ENCODE data around the gene GARIN3. TPM values are rescaled to one million over a fixed set of nuclear protein-coding genes. Genes with fewer than 3 reads are reported as not detected.
"Not testable (repeated sequence)": the region's sequence is repeated elsewhere in the genome, so short reads cannot be mapped to it uniquely, and the experiment has no call there.

GARIN3 gene
- total and polyA plus RNA-seq, 2 donors (not counting 1 experiment from before 2014, with no cell fraction given): not detected

DNA sequence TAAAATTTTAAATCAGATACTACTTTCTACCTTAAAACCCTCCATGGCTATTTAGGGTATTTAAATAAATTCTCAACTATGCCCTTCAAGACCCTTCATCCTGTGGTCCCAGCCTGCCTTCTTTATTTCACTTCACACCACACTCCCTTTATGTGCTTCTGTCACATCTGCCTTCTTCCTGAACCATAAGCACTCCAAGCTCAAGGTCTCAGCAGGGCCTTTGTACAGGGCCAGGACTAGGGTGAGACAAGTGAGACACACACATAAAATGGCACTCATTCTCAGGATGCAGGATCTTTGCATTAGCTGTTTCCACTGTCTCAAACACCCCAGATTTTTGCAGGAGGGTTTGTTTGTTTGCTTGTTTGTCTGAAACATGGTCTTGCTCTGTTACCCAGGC lies 22.2 kb upstream of the GARIN3 start:
- no peaks in the 10 kb centered on the region for H3K9me3 ChIP-seq (ENCODE audit: control insufficient read depth, insufficient read depth, low read depth, low read length)
- no peak overlapping the region for H3K4me3 ChIP-seq (replicated peaks in 1 of 4; ENCODE audit: control extremely low read depth in 1 of 4, insufficient read depth in 1 of 4, low read depth in 3 of 4, low read length in 4 of 4)
- no peaks in the 10 kb centered on the region for H3K79me2 ChIP-seq (ENCODE audit: control insufficient read depth, insufficient read depth, low read length)
- no peaks in the 10 kb centered on the region for H3K36me3 ChIP-seq (ENCODE audit: control insufficient read depth, insufficient read depth, low read length)
- no peak overlapping the region for H3K4me2 ChIP-seq (ENCODE audit: extremely low read depth, insufficient read depth, low read length)
- H3K27ac ChIP-seq (ENCODE audit: insufficient read depth, low read length): no peak overlapping the region
- no peak overlapping the region for H2AFZ ChIP-seq (ENCODE audit: low read length)
- no peaks in the 10 kb centered on the region for H4K20me1 ChIP-seq (ENCODE audit: control insufficient read depth, extremely low read depth, insufficient read depth, low read length)
- TF ChIP-seq EZH2 (IDR thresholded peaks at IDR 0.05; ENCODE audit: low read length, missing control alignments): no peak
- TF ChIP-seq, protein P1, sequence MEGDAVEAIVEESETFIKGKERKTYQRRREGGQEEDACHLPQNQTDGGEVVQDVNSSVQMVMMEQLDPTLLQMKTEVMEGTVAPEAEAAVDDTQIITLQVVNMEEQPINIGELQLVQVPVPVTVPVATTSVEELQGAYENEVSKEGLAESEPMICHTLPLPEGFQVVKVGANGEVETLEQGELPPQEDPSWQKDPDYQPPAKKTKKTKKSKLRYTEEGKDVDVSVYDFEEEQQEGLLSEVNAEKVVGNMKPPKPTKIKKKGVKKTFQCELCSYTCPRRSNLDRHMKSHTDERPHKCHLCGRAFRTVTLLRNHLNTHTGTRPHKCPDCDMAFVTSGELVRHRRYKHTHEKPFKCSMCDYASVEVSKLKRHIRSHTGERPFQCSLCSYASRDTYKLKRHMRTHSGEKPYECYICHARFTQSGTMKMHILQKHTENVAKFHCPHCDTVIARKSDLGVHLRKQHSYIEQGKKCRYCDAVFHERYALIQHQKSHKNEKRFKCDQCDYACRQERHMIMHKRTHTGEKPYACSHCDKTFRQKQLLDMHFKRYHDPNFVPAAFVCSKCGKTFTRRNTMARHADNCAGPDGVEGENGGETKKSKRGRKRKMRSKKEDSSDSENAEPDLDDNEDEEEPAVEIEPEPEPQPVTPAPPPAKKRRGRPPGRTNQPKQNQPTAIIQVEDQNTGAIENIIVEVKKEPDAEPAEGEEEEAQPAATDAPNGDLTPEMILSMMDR (conservative IDR thresholded peaks at IDR 0.05 in 1 of 2, IDR thresholded peaks at IDR 0.05 in 1 of 2; ENCODE audit: low read depth in 1 of 2, low read length in 2 of 2): no peak
- no peak for DNase-seq (ENCODE audit: low read depth in 2 of 2)
- H3K4me1 ChIP-seq (ENCODE audit: control insufficient read depth, extremely low read depth, insufficient read depth, low read length): no peaks in the 10 kb centered on the region
- no peak overlapping the region for H3K9ac ChIP-seq (ENCODE audit: insufficient read depth, low read length)
- no peaks in the 10 kb centered on the region for H3K27me3 ChIP-seq (ENCODE audit: control insufficient read depth, insufficient read depth, low read length)

DNA sequence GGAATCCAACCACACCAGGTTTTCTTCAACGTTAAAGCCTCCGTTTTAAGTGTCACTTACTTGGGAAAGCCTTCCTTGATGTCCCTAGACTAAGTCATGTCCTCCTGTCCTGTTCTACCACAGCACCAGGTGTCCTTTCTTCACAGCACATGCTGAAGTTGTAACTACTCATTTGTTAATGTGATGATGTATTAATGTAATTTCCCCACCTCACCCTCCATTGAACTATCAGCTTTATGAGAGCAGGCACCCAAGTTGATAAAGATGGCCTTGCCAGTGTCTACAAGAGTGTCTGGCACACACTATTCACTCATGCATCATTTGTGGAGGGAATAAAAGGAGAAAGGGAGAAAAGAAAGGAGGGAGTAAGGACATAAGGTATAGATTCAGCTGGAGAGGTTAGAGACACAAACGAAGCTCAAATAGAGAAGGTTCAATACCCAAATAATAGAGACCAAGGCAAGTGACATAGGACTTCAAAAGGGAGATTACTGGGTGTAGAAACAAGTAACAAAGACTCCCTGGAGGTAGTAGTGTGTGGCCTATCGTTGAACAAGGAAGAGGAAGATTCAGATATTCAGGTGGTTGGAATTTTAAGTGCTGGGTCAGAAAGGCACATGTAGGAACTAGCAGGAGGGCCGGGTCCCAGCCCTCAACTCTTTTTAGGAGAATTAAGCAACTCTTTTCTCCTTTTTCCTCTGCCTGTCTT lies 21.1 kb upstream of the GARIN3 start:
- Histone ChIP-seq H3K4me3 (replicated peaks in 1 of 4; ENCODE audit: control extremely low read depth in 1 of 4, insufficient read depth in 1 of 4, low read depth in 3 of 4, low read length in 4 of 4) (no peak overlapping the region), H3K4me1 (ENCODE audit: control insufficient read depth, extremely low read depth, insufficient read depth, low read length) (no peaks in the 10 kb centered on the region), H3K79me2 (ENCODE audit: control insufficient read depth, insufficient read depth, low read length) (no peaks in the 10 kb centered on the region), H3K4me2 (ENCODE audit: extremely low read depth, insufficient read depth, low read length) (no peak overlapping the region), H3K27ac (ENCODE audit: insufficient read depth, low read length) (no peak overlapping the region), H2AFZ (ENCODE audit: low read length) (no peak overlapping the region), H3K9ac (ENCODE audit: insufficient read depth, low read length) (no peak overlapping the region), H3K9me3 (ENCODE audit: control insufficient read depth, insufficient read depth, low read depth, low read length) (no peaks in the 10 kb centered on the region), H3K27me3 (ENCODE audit: control insufficient read depth, insufficient read depth, low read length) (no peaks in the 10 kb centered on the region), H3K36me3 (ENCODE audit: control insufficient read depth, insufficient read depth, low read length) (no peaks in the 10 kb centered on the region), H4K20me1 (ENCODE audit: control insufficient read depth, extremely low read depth, insufficient read depth, low read length) (no peaks in the 10 kb centered on the region)
- no peak for DNase-seq (ENCODE audit: low read depth in 2 of 2)
- TF ChIP-seq, protein P1 (conservative IDR thresholded peaks at IDR 0.05 in 1 of 2, IDR thresholded peaks at IDR 0.05 in 1 of 2; ENCODE audit: low read depth in 1 of 2, low read length in 2 of 2): no peak
- no peak for TF ChIP-seq EZH2 (IDR thresholded peaks at IDR 0.05; ENCODE audit: low read length, missing control alignments)

DNA sequence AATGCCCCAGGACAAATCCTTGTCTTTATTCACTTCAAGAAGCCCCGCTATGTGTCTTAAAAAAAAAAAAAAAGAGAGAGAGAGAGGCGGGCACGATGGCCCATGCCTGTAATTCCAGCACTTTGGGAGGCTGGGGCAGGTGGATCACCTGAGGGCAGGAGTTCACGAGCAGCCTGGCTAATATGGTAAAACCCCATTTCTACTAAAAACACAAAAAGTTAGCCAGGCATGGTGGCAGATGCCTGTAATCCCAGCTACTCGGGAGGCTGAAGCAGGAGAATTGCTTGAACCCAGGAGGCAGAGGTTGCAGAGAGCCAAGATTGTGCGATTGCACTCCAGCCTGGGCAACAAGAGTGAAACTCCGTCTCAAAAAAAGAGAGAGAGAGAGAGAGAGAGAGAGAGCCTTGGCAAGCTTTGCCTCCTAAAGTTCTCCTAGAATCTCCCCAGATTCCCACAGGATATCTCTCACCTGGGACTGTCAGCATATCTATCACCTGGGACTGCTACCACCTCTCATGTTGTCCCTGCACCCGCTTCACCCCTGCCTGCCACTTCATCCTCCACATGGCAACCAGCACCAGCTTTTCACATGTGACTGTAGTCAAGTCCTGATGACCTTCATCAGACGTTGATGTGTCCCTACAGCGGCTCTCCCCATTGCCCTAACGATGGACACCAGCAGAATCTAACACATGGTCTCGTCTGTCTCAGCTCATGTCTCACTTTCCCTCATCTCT lies 20.4 kb upstream of the GARIN3 start:
- no peaks in the 10 kb centered on the region for H3K79me2 ChIP-seq (ENCODE audit: control insufficient read depth, insufficient read depth, low read length)
- TF ChIP-seq, protein P1 (conservative IDR thresholded peaks at IDR 0.05 in 1 of 2, IDR thresholded peaks at IDR 0.05 in 1 of 2; ENCODE audit: low read depth in 1 of 2, low read length in 2 of 2): no peak
- TF ChIP-seq EZH2 (IDR thresholded peaks at IDR 0.05; ENCODE audit: low read length, missing control alignments): no peak
- no peaks in the 10 kb centered on the region for H3K27me3 ChIP-seq (ENCODE audit: control insufficient read depth, insufficient read depth, low read length)
- no peaks in the 10 kb centered on the region for H3K4me1 ChIP-seq (ENCODE audit: control insufficient read depth, extremely low read depth, insufficient read depth, low read length)
- no peak overlapping the region for H3K4me2 ChIP-seq (ENCODE audit: extremely low read depth, insufficient read depth, low read length)
- H3K36me3 ChIP-seq (ENCODE audit: control insufficient read depth, insufficient read depth, low read length): no peaks in the 10 kb centered on the region
- DNase-seq (ENCODE audit: low read depth in 2 of 2): no peak
- no peak overlapping the region for H2AFZ ChIP-seq (ENCODE audit: low read length)
- H3K9me3 ChIP-seq (ENCODE audit: control insufficient read depth, insufficient read depth, low read depth, low read length): no peaks in the 10 kb centered on the region
- no peaks in the 10 kb centered on the region for H4K20me1 ChIP-seq (ENCODE audit: control insufficient read depth, extremely low read depth, insufficient read depth, low read length)
- H3K27ac ChIP-seq (ENCODE audit: insufficient read depth, low read length): no peak overlapping the region
- H3K4me3 ChIP-seq (replicated peaks in 1 of 4; ENCODE audit: control extremely low read depth in 1 of 4, insufficient read depth in 1 of 4, low read depth in 3 of 4, low read length in 4 of 4): no peak overlapping the region
- H3K9ac ChIP-seq (ENCODE audit: insufficient read depth, low read length): no peak overlapping the region

DNA sequence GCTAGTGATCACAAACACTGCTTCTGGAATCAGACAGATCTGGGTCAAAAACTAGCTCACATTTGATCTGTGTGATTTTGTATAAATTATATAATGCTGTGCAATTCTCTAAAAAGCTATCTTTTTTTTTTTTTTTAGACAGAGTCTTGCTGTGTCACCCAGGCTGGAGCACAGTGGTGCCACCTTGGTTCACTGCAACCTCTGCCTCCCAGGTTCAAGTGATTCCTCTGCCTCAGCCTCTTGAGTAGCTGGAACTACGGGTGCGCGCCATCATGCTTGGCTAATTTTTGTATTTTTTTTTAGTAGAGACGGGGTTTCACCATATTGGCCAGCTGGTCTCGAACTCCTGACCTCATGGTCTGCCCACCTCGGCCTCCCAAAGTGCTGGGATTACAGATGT lies 19.1 kb upstream of the GARIN3 start:
- H3K79me2 ChIP-seq (ENCODE audit: control insufficient read depth, insufficient read depth, low read length); H3K27ac ChIP-seq (ENCODE audit: insufficient read depth, low read length); H4K20me1 ChIP-seq (ENCODE audit: control insufficient read depth, extremely low read depth, insufficient read depth, low read length); H3K9ac ChIP-seq (ENCODE audit: insufficient read depth, low read length); H2AFZ ChIP-seq (ENCODE audit: low read length); DNase-seq (ENCODE audit: low read depth in 2 of 2); H3K4me2 ChIP-seq (ENCODE audit: extremely low read depth, insufficient read depth, low read length); H3K4me1 ChIP-seq (ENCODE audit: control insufficient read depth, extremely low read depth, insufficient read depth, low read length); H3K4me3 ChIP-seq (replicated peaks in 1 of 4; ENCODE audit: control extremely low read depth in 1 of 4, insufficient read depth in 1 of 4, low read depth in 3 of 4, low read length in 4 of 4); H3K27me3 ChIP-seq (ENCODE audit: control insufficient read depth, insufficient read depth, low read length); H3K36me3 ChIP-seq (ENCODE audit: control insufficient read depth, insufficient read depth, low read length); H3K9me3 ChIP-seq (ENCODE audit: control insufficient read depth, insufficient read depth, low read depth, low read length): not testable (repeated sequence)

Measured in fibroblast of lung (primary cell).